ENCODE data around the gene SBNO2. TPM values are rescaled to one million over a fixed set of nuclear protein-coding genes. Genes with fewer than 3 reads are reported as not detected.

Gene SBNO2
- total RNA-seq, 6 experiments from 2014 or later = 21.5 to 54.4 (median 25.5) TPM

- 0% methylated on average over 2 of the region's 38 CpGs for WGBS (ENCODE audit: insufficient coverage, low coverage, low lambda C conversion rate, missing lambda C conversion rate)
- peak; percentile 76 to 81 (median 80) for DNase-seq
- ATAC-seq = peak; percentile 75 to 89 (median 81)
Measured at GRCh38 chr19:1220976-1221903, 47.2 kb upstream of the SBNO2 start.

GRCh38 chr19:1220477-1220930 is 46.4 kb upstream of the SBNO2 start:
- intact Hi-C loops (cut with DNase I) = no loop called here

More at GRCh38 chr19:1220976-1221903, 47.2 kb upstream of the SBNO2 start:
- Histone ChIP-seq H3K36me3 (peaks cover 0 to 35% (median 11%) of the 10 kb centered on the region in 4 donors), H3K4me1 (no peaks in the 10 kb centered on the region), H3K27ac (no peak overlapping the region), H3K27me3 (no peaks in the 10 kb centered on the region), H3K9me3 (no peaks in the 10 kb centered on the region), H3K4me3 (no peak overlapping the region)
- no peak for TF ChIP-seq POLR2A (IDR thresholded peaks at IDR 0.05)
- TF ChIP-seq, protein P1, sequence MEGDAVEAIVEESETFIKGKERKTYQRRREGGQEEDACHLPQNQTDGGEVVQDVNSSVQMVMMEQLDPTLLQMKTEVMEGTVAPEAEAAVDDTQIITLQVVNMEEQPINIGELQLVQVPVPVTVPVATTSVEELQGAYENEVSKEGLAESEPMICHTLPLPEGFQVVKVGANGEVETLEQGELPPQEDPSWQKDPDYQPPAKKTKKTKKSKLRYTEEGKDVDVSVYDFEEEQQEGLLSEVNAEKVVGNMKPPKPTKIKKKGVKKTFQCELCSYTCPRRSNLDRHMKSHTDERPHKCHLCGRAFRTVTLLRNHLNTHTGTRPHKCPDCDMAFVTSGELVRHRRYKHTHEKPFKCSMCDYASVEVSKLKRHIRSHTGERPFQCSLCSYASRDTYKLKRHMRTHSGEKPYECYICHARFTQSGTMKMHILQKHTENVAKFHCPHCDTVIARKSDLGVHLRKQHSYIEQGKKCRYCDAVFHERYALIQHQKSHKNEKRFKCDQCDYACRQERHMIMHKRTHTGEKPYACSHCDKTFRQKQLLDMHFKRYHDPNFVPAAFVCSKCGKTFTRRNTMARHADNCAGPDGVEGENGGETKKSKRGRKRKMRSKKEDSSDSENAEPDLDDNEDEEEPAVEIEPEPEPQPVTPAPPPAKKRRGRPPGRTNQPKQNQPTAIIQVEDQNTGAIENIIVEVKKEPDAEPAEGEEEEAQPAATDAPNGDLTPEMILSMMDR (IDR thresholded peaks at IDR 0.05) = peak; percentile 68 to 83 (median 78)
- intact Hi-C loops (cut with DNase I) = no loop called here

GRCh38 chr19:1219786-1220476 is 45.9 kb upstream of the SBNO2 start:
- Histone ChIP-seq H3K9me3 (no peaks in the 10 kb centered on the region), H3K27ac (no peak overlapping the region), H3K36me3 (peaks cover 0 to 35% (median 11%) of the 10 kb centered on the region in 4 donors), H3K27me3 (no peaks in the 10 kb centered on the region), H3K4me1 (peaks cover 0 to 13% (median 3%) of the 10 kb centered on the region in 4 donors), H3K4me3 (no peak overlapping the region)
- WGBS (ENCODE audit: insufficient coverage, low coverage, low lambda C conversion rate, missing lambda C conversion rate) = 100% methylated on average over 2 of the region's 19 CpGs
- intact Hi-C loops (cut with DNase I) = no loop called here
- TF ChIP-seq, protein P1 (IDR thresholded peaks at IDR 0.05) = no peak
- TF ChIP-seq POLR2A (IDR thresholded peaks at IDR 0.05) = no peak
- ATAC-seq (no peak), DNase-seq (no peak)

More at GRCh38 chr19:1220477-1220930, 46.4 kb upstream of the SBNO2 start:
- DNase-seq = no peak
- TF ChIP-seq POLR2A (IDR thresholded peaks at IDR 0.05) = no peak
- TF ChIP-seq, protein P1 (IDR thresholded peaks at IDR 0.05) = no peak
- Histone ChIP-seq H3K27me3 (no peaks in the 10 kb centered on the region), H3K27ac (no peak overlapping the region), H3K9me3 (no peaks in the 10 kb centered on the region), H3K4me3 (no peak overlapping the region), H3K4me1 (peaks cover 0 to 7% (median under 1%) of the 10 kb centered on the region in 4 donors), H3K36me3 (peaks cover 0 to 35% (median 11%) of the 10 kb centered on the region in 4 donors)
- 90% methylated on average over 2 of the region's 33 CpGs for WGBS (ENCODE audit: insufficient coverage, low coverage, low lambda C conversion rate, missing lambda C conversion rate)
- ATAC-seq = no peak

- H3K4me1 ChIP-seq = peaks cover 0 to 22% (median 9%) of the 10 kb centered on the region in 4 donors
- no peaks in the 10 kb centered on the region for H3K9me3 ChIP-seq
- H3K4me3 ChIP-seq = no peak overlapping the region
- TF ChIP-seq, protein P1 (IDR thresholded peaks at IDR 0.05) = no peak
- no peak for TF ChIP-seq POLR2A (IDR thresholded peaks at IDR 0.05)
- no peaks in the 10 kb centered on the region for H3K27me3 ChIP-seq
- peaks cover 0 to 35% (median 11%) of the 10 kb centered on the region in 4 donors for H3K36me3 ChIP-seq
- intact Hi-C loops (cut with DNase I) = no loop called here
- 60% methylated on average over 2 of the region's 37 CpGs for WGBS (ENCODE audit: insufficient coverage, low coverage, low lambda C conversion rate, missing lambda C conversion rate)
- ATAC-seq = no peak
- peak overlapping the region in 2 of 3 donors; percentile 13 to 47 for H3K27ac ChIP-seq
- no peak for DNase-seq
Measured at GRCh38 chr19:1218751-1219567, 44.9 kb upstream of the SBNO2 start.

Data from right lobe of liver (tissue), 6 donors.